Mammary epithelial cell (primary cell): ENCODE measurements around the gene ZNF487.

ENCODE experiments used
- CTCF ChIP-seq, 2 donors: IDR thresholded peaks in 1 of 2; conservative IDR thresholded peaks in 1 of 2; 2 replicates each; pipeline ENCODE4 v1.5.1; 2011 to 2012; ENCODE audit warnings: inconsistent platforms in 2 of 2, low read length in 2 of 2, mild to moderate bottlenecking in 2 of 2, control low read depth in 1 of 2, low read depth in 1 of 2; ENCODE audit not compliant: insufficient read depth in 1 of 2; ENCODE audit errors: extremely low read depth in 1 of 2
- EZH2 ChIP-seq: IDR thresholded peaks from 2 replicates; pipeline ENCODE4 v1.6.1; 2012; ENCODE audit warnings: low read length, inconsistent platforms, borderline replicate concordance

- no peak for TF ChIP-seq CTCF (conservative IDR thresholded peaks at IDR 0.05 in 1 of 2, IDR thresholded peaks at IDR 0.05 in 1 of 2; ENCODE audit: extremely low read depth in 1 of 2, insufficient read depth in 1 of 2, low read depth in 1 of 2, low read length in 2 of 2)
- no peak for TF ChIP-seq EZH2
These were observed 7.4 kb downstream of the ZNF487 start for GRCh38 chr10:43444323-43444722.
